GM19397 (cell line): ENCODE data around the gene CDC42EP1.
"Not testable (repeated sequence)": the region's sequence is repeated elsewhere in the genome, so short reads cannot be mapped to it uniquely, and the experiment has no call there.

ENCODE experiments used
- ATAC-seq: cut with Tn5 transposase; IDR thresholded peaks from one replicate; pipeline ENCODE4 v1.9.1; 2021; ENCODE audit warnings: mild to moderate bottlenecking, moderate library complexity; ENCODE audit not compliant: unreplicated experiment

The CDC42EP1 gene

GRCh38 chr22:37559901-37560607 lies at the start of gene CDC42EP1:
Gene CDC42EP1, plus strand, starts transcription at chr22:37560480. Its CDS starts 5,870 bp downstream, at chr22:37566350.
- no peak for ATAC-seq

- ATAC-seq: no peak
Observed at GRCh38 chr22:37511395-37512104, 48.7 kb upstream of the CDC42EP1 start.

- no peak for ATAC-seq
Observed at GRCh38 chr22:37514526-37515051, 45.7 kb upstream of the CDC42EP1 start.

DNA sequence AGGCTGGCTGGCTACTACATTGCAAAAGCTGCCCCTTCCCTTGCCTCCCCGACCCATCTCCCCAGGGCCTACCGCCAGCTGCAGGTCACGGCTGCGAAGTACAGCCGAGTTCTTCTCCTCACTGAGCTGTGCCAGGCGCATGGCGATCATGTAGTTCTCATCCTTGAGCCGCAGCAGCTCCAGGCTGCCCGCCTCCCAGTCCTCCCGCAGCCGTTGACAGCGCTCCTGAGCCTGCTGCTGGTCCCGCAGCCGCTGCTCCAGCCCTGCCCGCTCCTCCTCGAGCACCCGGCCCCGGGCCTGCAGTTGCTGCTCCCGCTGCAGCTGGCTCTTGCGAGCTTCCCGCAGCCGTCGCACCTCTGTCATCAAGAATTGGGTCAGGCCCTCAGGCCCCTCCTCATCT lies 44.4 kb upstream of the CDC42EP1 start:
- ATAC-seq: no peak

GRCh38 chr22:37516456-37516855 lies 43.8 kb upstream of the CDC42EP1 start:
- ATAC-seq: no peak

DNA sequence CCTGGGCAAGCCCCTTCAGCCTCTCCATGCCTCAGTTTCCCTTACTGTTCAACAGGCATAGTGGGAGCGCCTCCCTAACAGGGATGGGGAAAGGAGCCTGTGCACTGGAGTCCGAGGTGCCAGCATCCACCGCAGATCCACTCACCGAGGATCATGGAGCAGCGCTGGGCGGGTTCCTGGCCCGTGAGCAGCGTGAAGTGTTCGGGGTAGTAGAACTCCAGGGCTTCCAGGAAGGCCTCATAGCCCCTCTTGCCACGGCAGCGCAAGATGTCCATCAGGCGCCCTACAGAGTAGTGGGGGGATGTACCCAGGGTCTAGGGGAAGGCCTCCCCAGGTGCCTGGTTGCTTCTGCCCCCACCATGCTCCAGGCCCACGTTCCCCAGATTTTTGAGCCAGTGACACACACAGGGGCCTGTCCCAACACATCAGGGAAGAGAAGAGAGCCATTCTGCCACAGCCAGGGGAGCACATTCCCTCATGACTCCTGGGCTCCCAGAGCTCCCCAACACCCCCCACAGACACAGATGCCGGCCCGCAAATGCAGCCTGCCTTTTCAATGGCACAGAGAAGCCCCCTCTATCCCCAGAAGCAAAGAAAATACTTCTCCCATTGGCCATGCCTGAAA lies 42.3 kb upstream of the CDC42EP1 start:
- no peak for ATAC-seq

DNA sequence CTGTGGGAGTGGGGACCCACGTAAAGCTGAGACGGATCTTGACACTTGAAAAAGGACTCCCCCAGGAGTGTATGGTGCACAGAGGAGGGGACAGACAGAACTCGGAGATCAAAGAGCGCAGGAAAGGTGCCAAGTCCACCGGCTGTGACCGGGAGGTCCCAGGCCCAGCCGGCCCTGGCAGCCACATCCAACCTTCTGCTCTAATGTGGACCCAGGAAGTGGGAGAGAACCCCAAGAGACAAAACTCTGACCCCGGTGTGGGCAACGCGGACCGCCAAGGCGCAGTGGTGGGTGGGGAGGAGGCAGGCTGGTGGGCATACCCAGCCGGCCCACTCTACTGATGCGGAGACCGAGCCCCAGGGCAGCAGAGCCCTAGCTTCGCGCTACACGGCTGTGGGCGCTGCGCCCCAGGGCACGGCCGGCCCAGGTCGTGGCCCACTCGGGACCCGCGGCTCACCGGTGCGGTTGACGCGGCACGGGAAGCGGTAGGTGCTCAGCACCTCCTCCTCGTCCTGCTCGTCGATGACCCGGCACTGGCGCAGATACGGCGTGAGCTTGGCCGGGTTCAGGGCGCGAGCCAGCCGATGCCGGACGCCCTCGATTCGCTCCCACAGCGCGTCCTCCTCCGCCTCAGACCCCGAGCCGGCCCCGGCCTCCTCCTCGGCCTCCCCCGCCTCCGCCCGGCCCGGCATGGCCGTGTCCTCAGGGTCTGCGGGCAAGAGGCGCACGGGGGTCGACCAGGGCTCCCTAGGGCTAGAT lies 41.6 kb upstream of the CDC42EP1 start:
- no peak for ATAC-seq

- no peak for ATAC-seq
Observed at GRCh38 chr22:37519268-37520195, 40.7 kb upstream of the CDC42EP1 start, which contains the start of gene CARD10. Gene CARD10, minus strand, starts transcription at chr22:37519415. Its CDS starts 215 bp downstream, at chr22:37519200.

DNA sequence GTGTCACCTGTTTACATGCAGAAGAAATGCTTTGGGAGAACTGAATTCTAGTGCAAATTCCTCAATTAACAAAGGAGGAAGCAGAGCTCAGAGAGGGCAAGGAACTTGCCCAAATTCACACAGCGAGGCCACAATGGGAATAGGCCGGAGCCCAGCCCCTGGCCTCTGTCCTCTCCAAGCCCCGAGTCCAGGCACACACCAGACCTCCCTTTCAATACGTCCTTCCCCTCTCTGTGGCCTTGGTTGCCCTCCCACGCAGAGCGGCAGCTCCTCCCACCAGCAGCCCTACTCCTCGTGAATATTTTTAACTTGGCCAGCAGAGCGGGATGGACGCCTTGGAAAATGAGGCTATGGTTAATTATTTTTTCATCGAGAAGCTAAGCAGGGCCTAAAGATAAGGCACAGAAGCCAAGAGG lies 39.5 kb upstream of the CDC42EP1 start:
- ATAC-seq: no peak

GRCh38 chr22:37521236-37521739 lies 39.0 kb upstream of the CDC42EP1 start:
- no peak for ATAC-seq

DNA sequence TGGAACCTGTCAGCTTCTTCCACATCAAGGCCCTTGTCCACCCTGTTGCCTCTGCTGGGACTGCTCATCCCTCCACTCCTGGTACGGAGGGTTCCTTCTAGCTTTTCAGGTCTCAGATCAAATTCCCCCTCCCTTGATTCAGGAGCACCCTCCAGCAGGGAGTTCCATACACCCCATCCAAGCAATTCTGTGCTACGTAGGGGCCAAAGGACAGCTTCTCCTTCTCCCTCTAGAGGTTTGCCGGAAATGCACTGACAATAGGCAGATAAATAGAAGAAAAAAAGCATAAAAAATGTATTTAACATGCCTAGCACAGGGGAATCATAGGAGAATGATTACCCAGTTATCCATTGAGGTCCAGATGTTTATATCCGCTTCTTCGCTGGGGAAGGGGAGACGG lies 37.8 kb upstream of the CDC42EP1 start:
- no peak for ATAC-seq

DNA sequence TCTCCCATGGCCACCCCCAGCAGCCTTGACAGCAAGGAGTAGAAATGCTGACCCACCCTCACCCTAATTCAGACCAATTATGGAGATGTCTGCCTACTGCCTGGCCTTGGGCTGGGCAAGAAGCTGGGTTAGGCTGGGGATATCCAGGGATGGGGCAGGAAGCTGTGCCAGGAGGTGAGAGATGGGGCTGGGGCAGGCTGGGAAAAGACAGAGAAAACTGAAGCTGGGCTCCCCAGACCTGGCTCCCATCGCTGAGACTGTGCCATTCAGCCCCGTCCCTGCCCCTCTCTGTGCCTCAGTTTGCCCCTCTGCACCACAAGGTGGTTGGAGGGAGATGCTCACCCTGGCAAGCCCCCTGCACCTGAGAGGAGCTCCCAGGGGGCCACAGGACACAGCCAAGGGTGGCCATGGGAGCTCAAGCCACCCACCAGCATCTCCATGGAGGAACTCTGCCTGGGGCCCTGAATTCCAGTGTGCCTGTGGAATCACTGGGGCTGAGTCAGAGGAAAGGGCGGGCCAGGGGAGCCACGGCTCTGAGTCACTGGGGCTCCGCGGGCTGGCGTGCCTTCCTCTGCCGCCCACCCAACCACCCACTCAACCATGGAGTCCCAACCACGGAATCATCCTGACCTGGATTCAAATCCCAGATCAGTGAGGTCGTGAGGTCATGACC lies 35.1 kb upstream of the CDC42EP1 start:
- ATAC-seq: no peak

DNA sequence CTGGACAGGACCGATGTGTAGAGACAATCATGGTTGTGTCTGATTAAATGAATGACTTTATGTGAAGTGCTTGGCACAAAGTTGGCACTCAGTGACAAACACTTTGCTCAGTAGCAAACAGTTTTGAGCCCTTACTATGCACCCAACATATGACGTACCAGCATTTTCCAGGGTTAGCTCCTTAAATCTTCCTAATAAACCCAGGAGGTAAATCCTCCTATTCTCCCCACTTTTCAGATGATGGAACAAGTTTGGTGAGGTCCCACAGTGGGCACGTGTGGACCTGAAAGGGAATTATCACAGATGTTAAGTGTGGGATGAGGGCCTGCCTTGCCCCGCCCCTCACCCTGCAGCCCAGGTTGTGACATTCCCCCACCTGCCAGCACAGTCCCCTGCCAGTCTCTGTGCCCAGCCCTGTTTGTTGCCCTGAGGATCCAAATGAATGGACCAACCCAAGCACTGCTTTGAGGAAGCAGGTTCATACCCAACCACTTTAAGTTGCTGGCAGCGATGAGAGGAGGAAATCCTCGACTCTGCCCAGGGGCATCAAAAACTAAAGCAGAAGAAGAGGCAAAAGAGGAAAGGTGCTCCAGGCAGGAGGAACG lies 34.4 kb upstream of the CDC42EP1 start:
- no peak for ATAC-seq

GRCh38 chr22:37526376-37526775 lies 33.9 kb upstream of the CDC42EP1 start:
- no peak for ATAC-seq

GRCh38 chr22:37527081-37527752 lies 33.1 kb upstream of the CDC42EP1 start:
- not testable (repeated sequence) for ATAC-seq

GRCh38 chr22:37527952-37528351 lies 32.3 kb upstream of the CDC42EP1 start:
- not testable (repeated sequence) for ATAC-seq

DNA sequence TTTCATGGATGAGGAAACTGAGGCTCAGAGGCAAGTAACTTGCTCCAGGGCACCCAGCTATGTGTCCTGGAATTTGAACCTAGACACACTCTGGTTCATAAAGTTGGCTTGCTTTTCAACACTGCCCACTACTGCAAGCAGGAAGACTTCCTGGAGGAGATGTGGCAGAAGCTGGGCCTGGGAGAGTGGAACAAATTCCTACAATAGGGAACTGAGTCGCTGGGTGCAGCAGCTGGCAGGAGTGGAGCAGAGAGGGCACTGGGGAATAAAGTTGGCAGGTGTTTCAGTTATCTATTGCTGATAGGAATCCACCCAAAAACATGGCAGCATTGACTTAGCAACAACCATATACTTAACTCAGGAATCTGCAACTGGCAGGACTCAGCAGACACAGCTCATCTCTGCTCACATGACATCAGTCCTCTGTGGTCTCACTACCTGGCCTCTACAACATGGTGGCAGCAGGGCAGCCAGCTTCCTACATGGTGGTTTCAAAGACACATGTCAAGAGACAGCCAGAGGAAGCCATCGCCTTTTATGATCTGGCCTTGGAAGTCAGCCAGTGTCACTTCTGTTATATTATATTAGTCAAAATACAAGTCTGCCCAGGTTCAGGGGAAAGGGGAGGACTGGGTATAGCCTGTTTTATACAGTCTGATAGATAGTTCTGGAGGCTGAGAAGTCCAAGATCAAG lies 30.5 kb upstream of the CDC42EP1 start:
- no peak for ATAC-seq
